GM19238 (cell line): ENCODE measurements around the gene EXOC2.

ENCODE experiments used
- DNase-seq: peaks from one replicate; pipeline ENCODE4 v3.0.0; 2011; ENCODE audit warnings: low spot score; ENCODE audit not compliant: insufficient read length

The EXOC2 gene

GRCh38 chr6:692858-693722, at the start of gene EXOC2:
Gene EXOC2, minus strand, starts transcription at chr6:693139. Its CDS starts 55,321 bp downstream, at chr6:637818.
- DNase-seq = peak; percentile 85

- DNase-seq = no peak
Observed at GRCh38 chr6:741410-742339, 48.7 kb upstream of the EXOC2 start.

GRCh38 chr6:736657-737446, 43.9 kb upstream of the EXOC2 start:
- no peak for DNase-seq

GRCh38 chr6:733431-734219, 40.7 kb upstream of the EXOC2 start:
- DNase-seq = no peak

GRCh38 chr6:731924-732323, 39.0 kb upstream of the EXOC2 start:
- DNase-seq = no peak

- no peak for DNase-seq
Observed at GRCh38 chr6:729606-730320, 36.8 kb upstream of the EXOC2 start.

GRCh38 chr6:727856-728255, 34.9 kb upstream of the EXOC2 start:
- DNase-seq = no peak

GRCh38 chr6:723540-723939, 30.6 kb upstream of the EXOC2 start:
- DNase-seq = no peak

- no peak for DNase-seq
Observed at GRCh38 chr6:722608-723007, 29.7 kb upstream of the EXOC2 start.

- DNase-seq = peak; percentile 68
Observed at GRCh38 chr6:722077-722524, 29.2 kb upstream of the EXOC2 start.

GRCh38 chr6:718345-718744, 25.4 kb upstream of the EXOC2 start:
- no peak for DNase-seq

GRCh38 chr6:717135-717534, 24.2 kb upstream of the EXOC2 start:
- no peak for DNase-seq

- DNase-seq = no peak
Observed at GRCh38 chr6:715709-716491, 23.0 kb upstream of the EXOC2 start.

- DNase-seq = no peak
Observed at GRCh38 chr6:714100-714499, 21.2 kb upstream of the EXOC2 start.

- no peak for DNase-seq
Observed at GRCh38 chr6:713351-713750, 20.4 kb upstream of the EXOC2 start.

GRCh38 chr6:712805-713204, 19.9 kb upstream of the EXOC2 start:
- no peak for DNase-seq

- no peak for DNase-seq
Observed at GRCh38 chr6:711925-712324, 19.0 kb upstream of the EXOC2 start.

GRCh38 chr6:710601-711571, 17.9 kb upstream of the EXOC2 start:
- peak; percentile 59 for DNase-seq
